ENCODE measurements around the gene DPH5.

The DPH5 gene

GRCh38 chr1:100943533-100943932 lies 82.1 kb downstream of the DPH5 start:
- no peak for DNase-seq (ENCODE audit: low read depth in 2 of 2)

DNA sequence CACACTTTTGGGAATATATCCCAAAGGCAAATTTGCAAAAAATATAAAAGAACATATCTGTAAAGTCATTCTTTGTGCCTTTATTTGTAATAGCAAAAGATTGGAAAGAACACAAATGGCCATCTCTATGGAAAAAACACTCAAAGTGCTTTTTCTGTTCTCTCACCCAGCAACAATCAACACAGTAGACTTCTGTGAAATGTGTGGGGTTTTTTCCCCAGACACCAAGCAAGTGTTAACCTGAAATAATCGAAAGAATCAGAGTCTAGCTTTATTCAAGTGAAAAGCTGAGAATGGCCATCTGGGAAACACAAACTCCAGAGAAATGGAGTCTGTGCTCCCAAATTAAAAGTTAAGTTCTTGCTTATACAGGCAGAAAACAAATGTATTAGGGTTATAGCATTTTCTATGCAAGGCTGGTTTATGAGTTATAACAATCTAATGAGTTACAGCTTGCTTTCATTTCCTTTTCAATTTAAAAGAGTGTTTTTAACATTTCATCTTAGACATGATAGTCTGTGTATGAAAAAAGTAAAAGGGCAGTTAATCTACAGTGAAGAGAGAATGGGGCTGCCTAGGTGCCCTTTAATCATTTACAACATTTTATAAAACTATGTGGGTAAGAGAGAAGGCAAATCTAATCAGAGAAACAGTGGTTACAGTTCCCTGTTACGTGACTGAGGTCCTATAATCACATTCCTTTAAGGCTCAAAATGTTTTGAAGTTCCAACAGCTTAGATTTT lies 83.1 kb downstream of the DPH5 start:
- DNase-seq (ENCODE audit: low read depth in 2 of 2) = no peak

- no peak for DNase-seq (ENCODE audit: low read depth in 2 of 2)
Measured at GRCh38 chr1:100941580-100942216, 83.9 kb downstream of the DPH5 start.

GRCh38 chr1:100941098-100941527 lies 84.5 kb downstream of the DPH5 start:
- no peak for DNase-seq (ENCODE audit: low read depth in 2 of 2)
